Epithelial cell of prostate (primary cell): Measurements from ENCODE around the gene PGP.

Experiments
- DNase-seq: peaks from one replicate; pipeline ENCODE4 v3.0.0-alpha.2; 2011; ENCODE audit warnings: low read depth, low spot score
- H3K27ac ChIP-seq: fragments of 450-650 bp; 2 replicates; pipeline ENCODE4 v1.5.1; 2017; ENCODE audit warnings: mild to moderate bottlenecking

Gene PGP

GRCh38 chr16:2188395-2188794 lies 26.2 kb downstream of the PGP start:
- H3K27ac ChIP-seq: no peak overlapping the region
- no peak for DNase-seq

DNA sequence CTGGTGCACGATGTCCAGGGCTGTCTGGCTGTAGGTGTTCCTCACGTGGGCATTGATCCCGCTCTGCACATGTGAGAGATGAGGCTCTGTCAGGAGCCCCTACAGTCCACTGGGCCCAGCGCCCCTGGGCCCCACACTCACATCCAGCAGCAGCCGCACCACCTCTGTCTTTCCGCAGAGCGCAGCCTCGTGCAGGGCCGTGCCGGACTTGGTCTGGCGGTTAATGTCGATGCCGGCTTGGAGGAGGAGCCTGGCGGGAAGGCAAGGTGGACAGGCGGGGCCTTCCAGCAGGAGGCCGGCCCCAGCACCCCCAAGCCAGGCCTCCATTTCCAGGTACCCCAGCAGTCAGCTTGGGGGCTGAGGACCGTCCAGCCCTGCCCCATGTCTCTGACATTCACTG lies 27.4 kb downstream of the PGP start:
- no peak for DNase-seq
- H3K27ac ChIP-seq: no peak overlapping the region

DNA sequence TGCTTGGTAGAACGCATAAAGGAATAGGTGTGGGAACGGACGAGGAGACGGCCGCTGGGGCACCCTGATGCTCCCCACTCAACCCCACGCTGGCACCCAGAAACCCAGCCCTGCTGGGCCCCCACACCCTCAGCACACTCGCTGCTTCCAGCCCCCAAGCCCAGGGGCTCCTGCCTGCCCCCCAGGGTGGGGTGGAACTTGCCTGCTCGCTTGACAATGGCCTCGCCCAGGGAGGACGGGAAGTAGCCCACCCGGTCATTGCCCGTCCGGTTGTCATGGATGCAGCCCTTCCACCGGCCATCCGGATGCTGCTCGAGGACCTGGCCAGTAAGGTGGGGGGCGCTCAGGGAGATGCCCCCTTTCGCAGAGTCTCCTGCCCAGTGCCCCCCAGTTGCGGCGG lies 28.1 kb downstream of the PGP start:
- H3K27ac ChIP-seq: no peak overlapping the region
- no peak for DNase-seq

DNA sequence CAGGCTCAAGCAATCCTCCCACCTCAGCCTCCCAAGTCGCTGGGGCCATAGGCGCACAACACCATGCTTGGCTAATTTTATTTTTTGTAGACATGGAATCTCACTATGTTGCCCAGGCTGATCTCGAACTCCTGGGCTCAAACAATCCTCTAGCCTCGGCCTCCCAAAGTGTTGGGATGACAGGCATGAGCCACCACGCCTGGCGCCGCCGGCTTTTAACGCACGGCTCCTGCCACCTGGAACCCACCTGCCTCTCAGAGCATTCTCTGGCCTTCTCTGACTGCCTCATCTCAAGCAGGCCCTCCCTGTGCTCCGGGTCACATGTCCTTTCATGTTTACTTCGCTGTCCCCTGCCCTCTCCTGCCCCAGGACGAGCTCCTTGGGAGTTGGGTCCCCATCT lies 28.6 kb downstream of the PGP start:
- no peak for DNase-seq
- H3K27ac ChIP-seq: no peak overlapping the region

DNA sequence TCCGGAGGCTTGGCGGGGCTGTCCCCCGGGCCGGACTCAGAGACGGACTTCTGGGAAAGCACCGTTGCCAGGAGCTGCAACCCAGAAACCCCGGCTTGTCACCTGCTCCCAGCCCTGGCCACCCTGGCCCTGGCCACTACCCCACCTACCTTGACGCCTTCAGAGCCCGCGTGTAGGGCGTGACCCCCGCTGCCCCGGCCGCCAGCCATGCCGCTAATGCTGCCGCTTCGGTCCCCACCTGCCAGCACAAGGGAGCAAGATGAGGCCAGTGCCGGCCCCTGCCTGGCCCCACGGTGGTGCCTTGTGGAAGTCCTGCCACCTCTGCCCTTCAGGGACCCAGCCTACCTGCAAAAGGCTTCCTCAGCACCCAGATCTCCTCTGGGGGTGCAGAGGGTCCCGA lies 29.7 kb downstream of the PGP start:
- no peak for DNase-seq

GRCh38 chr16:2184346-2184745 lies 30.3 kb downstream of the PGP start:
- H3K27ac ChIP-seq: no peak overlapping the region
- DNase-seq: no peak

More for the DNA sequence above, 29.7 kb downstream of the PGP start:
- H3K27ac ChIP-seq: no peak overlapping the region

DNA sequence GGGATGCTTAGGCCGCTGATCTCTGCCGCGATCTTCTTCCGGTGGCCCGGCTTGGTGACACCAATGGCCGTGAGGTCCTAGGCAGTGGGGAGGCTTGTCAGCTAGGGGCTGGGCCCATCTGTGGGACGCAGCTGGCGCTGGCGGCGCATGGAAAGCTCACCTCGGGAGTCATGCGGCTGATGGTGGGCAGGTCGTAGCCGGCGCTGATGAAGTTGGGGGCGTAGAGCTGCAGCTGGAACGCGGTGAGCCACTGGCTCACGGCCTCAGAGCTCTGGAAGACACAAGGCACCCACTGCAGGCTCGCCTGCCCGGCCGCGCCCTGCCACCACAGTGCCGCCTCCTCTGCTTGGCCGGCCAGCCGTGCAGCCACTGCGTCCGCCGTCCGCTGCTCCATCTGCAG lies 31.0 kb downstream of the PGP start:
- no peak overlapping the region for H3K27ac ChIP-seq
- no peak for DNase-seq

DNA sequence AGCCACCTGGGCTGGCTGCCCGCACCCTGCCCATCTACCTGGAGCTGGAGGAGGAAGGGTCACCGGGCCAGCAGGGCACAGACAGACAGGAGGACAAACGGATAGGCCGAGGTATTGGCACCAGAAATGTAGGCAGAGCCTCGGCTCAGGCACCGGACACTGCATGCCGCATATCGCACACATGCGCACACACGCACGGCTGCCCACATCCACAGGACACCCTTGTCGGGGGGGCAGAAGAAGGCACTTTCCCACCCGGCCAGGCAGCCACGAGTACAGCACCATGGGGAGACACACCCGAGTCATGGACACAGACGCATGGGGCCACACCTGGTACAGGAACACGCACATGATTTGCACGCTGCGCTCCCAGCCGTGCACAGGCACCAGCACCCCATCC lies 32.7 kb downstream of the PGP start:
- H3K27ac ChIP-seq: no peak overlapping the region
- no peak for DNase-seq

DNA sequence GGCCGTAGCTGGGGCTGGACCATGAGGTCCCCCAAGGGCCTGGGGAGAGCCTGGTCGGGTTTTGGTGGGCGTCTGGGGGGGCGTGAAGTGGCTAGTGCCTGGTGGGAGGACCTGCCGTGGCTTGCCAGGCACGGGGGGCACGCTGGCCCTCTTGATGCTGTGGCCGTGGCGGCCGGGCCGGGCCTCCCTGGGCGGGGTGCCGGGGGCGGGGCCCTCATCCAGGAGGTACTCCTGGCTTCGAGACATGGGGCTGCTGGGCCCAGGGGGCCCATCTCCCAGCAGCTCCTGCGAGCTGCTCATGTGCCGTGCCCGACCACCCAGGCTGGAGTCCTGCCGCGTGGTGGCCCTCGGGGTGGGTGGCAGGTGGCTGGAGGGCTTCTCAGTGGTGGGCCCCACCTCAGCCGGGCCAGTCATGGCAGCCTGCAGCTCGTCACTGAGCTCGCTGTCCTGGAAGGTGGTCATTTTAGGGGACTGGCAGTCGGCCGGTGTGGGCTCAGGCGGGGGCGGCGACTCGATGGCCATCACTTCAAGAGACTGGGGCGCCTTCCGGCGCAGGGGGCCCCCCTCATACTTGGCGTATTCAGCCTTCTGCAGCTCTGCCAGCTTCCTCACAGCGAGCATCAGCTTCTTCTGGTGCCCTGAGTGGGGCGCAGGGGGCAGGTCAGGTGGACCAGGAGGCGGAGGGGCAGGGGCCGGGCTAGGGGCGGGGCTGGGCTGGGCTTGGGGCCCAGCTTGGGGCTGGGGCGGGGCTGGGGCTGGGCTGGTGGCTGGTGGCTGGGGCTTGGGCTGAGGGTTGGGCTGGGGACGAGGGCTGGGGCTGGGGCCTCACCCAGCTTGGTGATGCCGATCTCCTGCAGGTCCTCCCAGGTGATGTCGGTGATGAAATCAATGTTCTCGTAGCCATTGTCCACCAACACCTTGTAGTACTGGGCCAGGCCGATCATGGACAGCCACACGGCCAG lies 33.4 kb downstream of the PGP start:
- DNase-seq: no peak
- no peak overlapping the region for H3K27ac ChIP-seq

DNA sequence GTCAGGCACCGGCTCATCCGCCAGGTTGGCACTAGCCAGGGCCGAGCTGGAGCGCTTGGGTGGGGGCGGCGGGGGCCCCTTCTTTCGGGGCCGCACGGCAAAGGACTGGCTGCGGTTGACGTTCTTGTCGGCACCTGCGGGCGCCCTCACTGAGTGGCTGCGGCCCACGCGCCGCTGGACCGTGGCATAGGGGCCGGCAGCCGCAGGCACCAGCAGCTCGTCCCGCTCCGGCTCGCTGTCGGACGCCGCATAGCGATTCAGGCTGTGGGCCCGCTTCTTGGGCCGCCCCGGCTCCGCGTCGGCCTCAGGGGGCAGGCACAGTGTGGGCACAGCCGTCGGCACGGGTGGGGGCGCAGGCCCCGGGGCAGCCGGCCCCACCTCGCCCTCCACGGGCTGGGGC lies 34.2 kb downstream of the PGP start:
- DNase-seq: no peak
- H3K27ac ChIP-seq: no peak overlapping the region

DNA sequence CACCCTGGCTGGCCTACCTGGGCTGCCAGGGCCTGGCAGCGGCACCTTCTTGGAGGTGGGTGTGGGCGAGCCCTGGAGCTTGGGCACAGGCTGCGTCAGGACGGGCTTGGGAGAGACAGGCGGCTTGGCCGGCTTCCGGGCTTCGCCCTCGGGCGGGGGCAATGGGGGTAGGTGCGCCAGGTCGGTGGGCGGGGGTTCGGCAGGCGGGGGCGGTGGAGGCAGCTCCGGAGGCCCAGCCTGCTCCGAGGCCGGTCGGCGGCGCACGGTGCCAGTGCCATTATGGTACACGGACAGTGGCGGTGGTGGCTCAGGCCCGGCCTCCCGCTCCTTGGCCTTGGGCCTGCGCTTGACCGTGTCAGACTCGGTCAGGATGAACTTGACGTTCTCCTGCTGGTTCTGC lies 35.1 kb downstream of the PGP start:
- no peak for DNase-seq
- H3K27ac ChIP-seq: no peak overlapping the region

- H3K27ac ChIP-seq: no peak overlapping the region
- DNase-seq: no peak
Measured at GRCh38 chr16:2179107-2179501, 35.5 kb downstream of the PGP start.

GRCh38 chr16:2178321-2179106 lies 36.1 kb downstream of the PGP start:
- no peak for DNase-seq
- no peak overlapping the region for H3K27ac ChIP-seq

DNA sequence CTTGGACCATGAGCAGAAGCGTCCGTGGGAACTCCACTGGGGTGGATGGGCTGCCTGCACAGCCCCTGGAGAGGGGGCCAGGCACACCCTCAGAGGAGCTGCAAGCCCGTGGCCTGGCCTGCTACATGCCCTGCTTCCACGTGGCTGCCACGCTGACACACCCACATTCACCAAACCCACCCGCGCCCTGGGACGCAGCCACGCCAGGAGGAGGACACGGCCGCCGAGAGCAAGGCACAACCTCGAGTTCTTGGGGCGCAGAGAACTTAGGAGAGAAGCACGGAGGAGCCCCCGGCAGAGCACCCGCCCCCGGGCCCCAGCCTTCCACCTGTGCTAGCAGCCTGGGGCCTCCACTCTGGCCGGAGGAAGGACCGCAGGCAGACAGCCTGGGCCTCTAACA lies 37.1 kb downstream of the PGP start:
- no peak for DNase-seq

DNA sequence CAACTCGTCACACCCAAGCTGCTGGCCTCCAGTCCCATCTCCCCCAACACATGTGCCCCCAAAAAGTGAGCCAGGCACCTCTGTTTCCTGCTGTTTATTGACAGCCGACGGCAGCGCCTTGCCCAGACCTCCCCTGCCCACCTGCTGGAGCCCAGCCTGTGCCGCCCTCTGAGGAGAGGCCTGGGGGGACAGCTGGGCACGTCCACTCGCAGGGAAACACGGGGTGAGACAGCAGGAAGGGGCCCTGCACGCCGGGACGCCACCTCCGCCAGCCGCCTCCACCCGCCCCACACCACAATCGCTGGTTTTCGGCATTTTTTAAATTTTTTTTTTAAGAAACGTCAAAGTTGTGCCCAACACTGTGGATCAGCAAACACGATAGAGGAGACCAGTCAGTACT lies 37.5 kb downstream of the PGP start:
- no peak for DNase-seq
- no peak overlapping the region for H3K27ac ChIP-seq

More for the DNA sequence above, 37.1 kb downstream of the PGP start:
- no peak overlapping the region for H3K27ac ChIP-seq

- H3K27ac ChIP-seq: no peak overlapping the region
- DNase-seq: no peak
Measured at GRCh38 chr16:2176047-2176446, 38.6 kb downstream of the PGP start.

DNA sequence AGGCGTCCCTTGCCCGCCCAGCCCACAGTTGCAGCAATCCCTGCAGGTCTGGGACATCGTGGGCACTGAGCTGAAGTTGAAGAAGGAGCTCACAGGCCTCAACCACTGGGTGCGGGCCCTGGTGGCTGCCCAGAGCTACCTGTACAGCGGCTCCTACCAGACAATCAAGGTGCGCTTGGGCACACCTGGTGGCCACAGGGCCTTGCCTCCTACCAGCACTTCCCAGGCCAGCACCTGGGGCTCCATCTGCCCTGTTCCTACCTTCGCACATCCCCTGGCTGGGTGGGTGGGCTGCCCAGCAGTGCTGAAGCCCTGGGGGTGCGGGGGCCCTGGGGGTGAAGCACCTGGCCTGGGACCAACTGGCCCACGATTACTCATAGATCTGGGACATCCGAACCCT lies 39.2 kb downstream of the PGP start:
- no peak overlapping the region for H3K27ac ChIP-seq
- no peak for DNase-seq

DNA sequence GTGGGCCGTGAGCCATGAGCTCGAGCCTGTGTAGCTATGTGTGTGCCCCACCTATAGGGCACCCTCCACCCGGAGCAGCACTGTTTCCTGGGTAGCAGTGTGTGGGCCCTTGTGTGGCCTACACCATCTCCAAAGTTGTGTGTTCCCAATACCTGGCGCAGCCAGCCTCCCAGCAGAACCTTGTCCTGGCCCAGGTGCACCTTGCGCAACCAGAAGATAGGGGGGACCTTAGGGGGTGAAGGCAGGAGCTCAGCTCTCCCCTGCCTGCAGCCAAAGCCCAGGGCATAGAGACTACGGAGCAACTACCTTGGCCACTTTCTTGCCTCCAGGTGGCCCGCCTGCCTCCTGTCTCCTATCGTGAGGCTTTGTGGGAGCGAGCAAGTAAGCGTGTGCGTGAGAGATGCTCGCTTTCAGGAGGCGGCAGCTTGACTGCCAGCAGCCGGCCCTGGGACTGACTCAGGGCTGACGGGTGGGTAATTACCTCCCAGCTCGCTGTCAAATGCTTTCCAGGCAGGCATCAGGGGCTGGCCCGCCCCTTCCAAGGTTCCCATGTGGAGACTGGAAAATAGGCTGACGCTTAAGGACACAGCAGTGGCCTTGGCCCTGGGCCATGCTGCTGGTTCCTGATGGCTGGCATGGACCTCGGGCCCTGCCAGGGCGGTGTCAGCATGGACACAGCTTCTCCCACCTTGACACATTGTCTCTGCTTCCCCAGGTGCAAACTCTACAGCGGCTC lies 40.1 kb downstream of the PGP start:
- H3K27ac ChIP-seq: no peak overlapping the region
- no peak for DNase-seq

DNA sequence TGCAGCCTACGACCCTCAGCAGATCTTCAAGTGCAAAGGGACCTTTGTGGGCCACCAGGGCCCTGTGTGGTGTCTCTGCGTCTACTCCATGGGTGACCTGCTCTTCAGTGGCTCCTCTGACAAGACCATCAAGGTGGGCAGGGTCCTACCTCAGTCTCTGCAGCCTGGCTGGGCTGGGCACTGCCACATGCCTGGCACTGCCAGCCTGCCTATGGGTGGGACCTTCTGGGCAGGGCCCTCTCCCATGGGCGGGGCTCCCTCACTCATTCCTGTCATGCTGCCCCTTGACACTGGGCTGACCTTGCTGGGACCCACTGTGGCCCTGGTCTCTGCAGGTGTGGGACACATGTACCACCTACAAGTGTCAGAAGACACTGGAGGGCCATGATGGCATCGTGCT lies 40.7 kb downstream of the PGP start:
- H3K27ac ChIP-seq: no peak overlapping the region
- no peak for DNase-seq

DNA sequence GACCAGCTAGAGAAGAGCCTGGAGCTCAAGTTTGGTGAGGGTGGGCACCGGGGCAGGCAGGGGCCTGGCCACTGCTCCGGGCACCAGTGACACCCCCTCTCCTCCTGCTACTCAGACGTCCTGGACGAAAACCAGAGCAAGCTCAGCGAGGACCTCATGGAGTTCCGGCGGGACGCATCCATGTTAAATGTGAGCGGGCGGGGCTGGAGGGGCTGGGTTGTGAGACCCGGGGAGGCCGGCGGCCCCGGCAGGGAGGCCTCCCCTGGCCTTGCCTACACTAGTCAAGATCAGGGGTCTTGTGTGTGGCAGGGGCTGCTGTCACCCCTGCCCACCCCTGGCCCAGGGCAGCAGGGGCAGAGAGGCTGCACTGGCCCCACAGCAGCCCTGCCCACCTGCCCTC lies 41.3 kb downstream of the PGP start:
- no peak for DNase-seq
- H3K27ac ChIP-seq: no peak overlapping the region
